ENCODE results near the gene PHAF1. TPM values are rescaled to one million over a fixed set of nuclear protein-coding genes. Genes with fewer than 3 reads are reported as not detected.

PHAF1 gene
- total and polyA plus RNA-seq, 2 of the 8 experiments (the other 6 are each of a cell fraction or from before 2014, with no cell fraction given): 18.6 to 26.4 TPM

DNA sequence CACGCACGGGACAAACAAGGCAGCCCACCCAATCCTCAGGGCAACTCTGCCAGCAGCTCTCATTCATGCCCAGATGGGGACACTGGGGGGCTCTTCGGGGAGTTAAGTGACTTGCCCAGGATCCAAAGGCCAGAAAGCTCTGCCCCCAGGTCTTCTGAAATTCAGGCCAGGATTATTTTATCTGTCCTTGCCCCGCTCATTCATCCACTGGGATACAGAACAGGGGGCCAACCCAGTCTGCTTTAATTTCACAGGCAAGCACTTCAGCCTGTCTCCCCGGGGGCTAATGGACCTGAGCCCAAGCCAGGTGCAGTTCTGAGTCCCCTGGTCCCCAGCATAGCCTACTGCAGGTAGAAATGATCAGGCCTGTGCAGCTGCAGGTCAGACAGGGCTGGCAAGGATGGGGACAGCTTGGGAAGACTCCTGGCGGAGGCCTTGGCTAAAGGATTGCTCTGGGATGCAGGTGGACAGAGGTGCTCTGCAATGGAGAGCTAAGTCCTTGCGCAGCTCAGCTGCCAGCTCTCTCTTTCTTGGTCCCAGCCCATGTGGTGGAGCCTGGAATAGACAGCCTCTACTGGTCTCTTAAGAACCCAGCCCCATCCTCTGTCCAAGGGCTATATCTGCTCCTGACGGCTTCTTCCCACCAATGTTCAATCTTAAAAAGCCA lies 41.8 kb downstream of the PHAF1 start:
- H3K9ac ChIP-seq (replicated peaks in 1 of 4; ENCODE audit: extremely low read depth in 1 of 4, low read depth in 3 of 4, low read length in 3 of 4): no peak overlapping the region
- POLR2A ChIA-PET (ENCODE audit: partially characterized antibody): interaction anchor here (0.7 to 2.5 kb wide), 11 partner anchors 9 to 176 kb away, joined by 3 to 12 read pairs (median 4); partner anchors contain the start of genes FHOD1 and NOL3

More for the DNA sequence above, 41.8 kb downstream of the PHAF1 start:
- peak overlapping the region; percentile 95; the same call in 1 of the 2 replicates for H2AFZ ChIP-seq (ENCODE audit: low read length)
- peak overlapping the region; percentile 62 to 75 (median 72); a peak in 7 of 8 replicates for H3K4me3 ChIP-seq (ENCODE audit: extremely low read depth in 1 of 4, insufficient read depth in 2 of 4, low read depth in 3 of 4, low read length in 4 of 4)
- H4K20me1 ChIP-seq (replicated peaks in 1 of 2; ENCODE audit: control insufficient read depth in 1 of 2, insufficient read depth in 2 of 2, low read length in 2 of 2): peaks cover 9 to 29% of the 10 kb centered on the region in 2 experiments
- H3K36me3 ChIP-seq (ENCODE audit: control insufficient read depth in 2 of 4, insufficient read depth in 4 of 4, low read length in 3 of 4): peaks cover 3 to 11% (median 6%) of the 10 kb centered on the region in 4 experiments; a peak in 5 of 8 replicates
- peak overlapping the region; percentile 53; the same call in 1 of the 2 replicates for H2BK15ac ChIP-seq (ENCODE audit: low read length)
- H2BK12ac ChIP-seq (ENCODE audit: low read depth, low read length): peak overlapping the region; percentile 39; the same call in 1 of the 2 replicates
- no peak for TF ChIP-seq MAFK (IDR thresholded peaks at IDR 0.05; ENCODE audit: low read depth, low read length)
- TF ChIP-seq RNF2 (IDR thresholded peaks at IDR 0.05; ENCODE audit: borderline replicate concordance, low read depth, low read length, missing control alignments, poor library complexity, severe bottlenecking): peak; percentile 45
- no peak overlapping the region for H2BK120ac ChIP-seq (replicated peaks; ENCODE audit: low read depth, low read length)
- H3K27ac ChIP-seq (ENCODE audit: low read depth, low read length): no peak overlapping the region
- H4K91ac ChIP-seq (replicated peaks; ENCODE audit: insufficient read length, low read length): no peak overlapping the region
- no peaks in the 10 kb centered on the region; a peak in 1 of 4 replicates for H3K9me3 ChIP-seq (ENCODE audit: insufficient read depth in 2 of 2, low read depth in 1 of 2, low read length in 1 of 2)
- no peak overlapping the region for H3K23ac ChIP-seq (ENCODE audit: insufficient read length)
- peaks cover 0 to 15% (median 9%) of the 10 kb centered on the region in 4 experiments; a peak in 5 of 7 replicates for H3K4me1 ChIP-seq (replicated peaks in 1 of 4; ENCODE audit: control insufficient read depth in 3 of 4, insufficient read depth in 4 of 4, low read length in 3 of 4)
- no peak overlapping the region for H2BK20ac ChIP-seq (ENCODE audit: low read length)
- FAIRE-seq (no peak), DNase-seq (ENCODE audit: low read depth in 1 of 2, low spot score in 2 of 2) (no peak)
- no peaks in the 10 kb centered on the region for H3K79me1 ChIP-seq (ENCODE audit: low read depth, low read length)
- H2BK5ac ChIP-seq (ENCODE audit: low read depth, low read length): no peak overlapping the region
- no peaks in the 10 kb centered on the region for H3K79me2 ChIP-seq (ENCODE audit: control insufficient read depth in 1 of 2, insufficient read depth in 2 of 2, low read length in 2 of 2)
- H3K4me2 ChIP-seq (ENCODE audit: insufficient read depth in 1 of 2, low read depth in 2 of 2, low read length in 2 of 2): peak overlapping the region; percentile 80 to 92
- H3K18ac ChIP-seq (ENCODE audit: extremely low read depth, low read length): no peak overlapping the region; the same call in 1 of the 2 replicates
- H4K5ac ChIP-seq (ENCODE audit: insufficient read length, low read depth, low read length): no peak overlapping the region
- H3K14ac ChIP-seq (ENCODE audit: insufficient read length): no peak overlapping the region
- H3K27me3 ChIP-seq (replicated peaks in 1 of 4; ENCODE audit: control insufficient read depth in 3 of 4, extremely low read depth in 1 of 4, insufficient read depth in 3 of 4, low read length in 3 of 4): peaks cover 40 to 62% (median 54%) of the 10 kb centered on the region in 4 experiments
- WGBS, 2 experiments (ENCODE audit: extremely low coverage in 1 of 2, insufficient coverage in 1 of 2, insufficient read length in 1 of 2, insufficient replicate concordance in 2 of 2, low coverage in 1 of 2, low lambda C conversion rate in 2 of 2, missing lambda C conversion rate in 1 of 2): 59% methylated on average over 8 of the region's 8 CpGs; no CpG with 5 or more reads in 1 of the 2 experiments
- CTCF ChIA-PET (ENCODE audit: partially characterized antibody): interaction anchor here (0.7 to 14.1 kb wide), 25 partner anchors 10 to 260 kb away, joined by 3 to 291 read pairs (median 5); partner anchors contain the start of genes CES3, FBXL8, HSF4 and NOL3
- H4K8ac ChIP-seq (ENCODE audit: extremely low read depth, insufficient read depth, low read length): 0 out of 2 replicates have a peak overlapping the region, but pooled peaks have one; percentile 45
- no peak overlapping the region for H2AK5ac ChIP-seq (ENCODE audit: low read depth, low read length)
- H3K23me2 ChIP-seq (ENCODE audit: low read depth, low read length): peaks cover 17% of the 10 kb centered on the region; the same call in 1 of the 2 replicates
- H3K56ac ChIP-seq (replicated peaks; ENCODE audit: insufficient read length, low read depth, low read length): no peak overlapping the region
- no peak overlapping the region for H3K4ac ChIP-seq (replicated peaks; ENCODE audit: insufficient read length, low read depth, low read length)

All from H1 (cell line).